Measurements from ENCODE around the gene L3MBTL3. TPM values are rescaled to one million over a fixed set of nuclear protein-coding genes. Genes with fewer than 3 reads are reported as not detected.

Gene L3MBTL3
- polyA plus RNA-seq, 1 donor from 2014 or later, result 47.6 TPM

- H3K9me3 ChIP-seq (ENCODE audit: low read length), result no peaks in the 10 kb centered on the region
- no peaks in the 10 kb centered on the region for H3F3A ChIP-seq (ENCODE audit: insufficient read depth, low read length, poor library complexity, severe bottlenecking)
- H3K9ac ChIP-seq (ENCODE audit: low read length), result no peak overlapping the region
- peaks cover 4% of the 10 kb centered on the region for H3K79me2 ChIP-seq (replicated peaks; ENCODE audit: insufficient read depth, low read length)
- no peak overlapping the region for H3K4me2 ChIP-seq (ENCODE audit: low read length)
- no peaks in the 10 kb centered on the region for H3K36me3 ChIP-seq (ENCODE audit: insufficient read depth, low read length)
- H3K4me3 ChIP-seq (ENCODE audit: low read length), result no peak overlapping the region
- no peak overlapping the region for H3K27ac ChIP-seq (ENCODE audit: low read length)
- no peaks in the 10 kb centered on the region for H3K9me2 ChIP-seq (ENCODE audit: insufficient read depth, low read length)
- no peaks in the 10 kb centered on the region for H4K20me1 ChIP-seq (ENCODE audit: insufficient read depth)
- no peak overlapping the region for H2AFZ ChIP-seq (ENCODE audit: low read depth, low read length)
- no peaks in the 10 kb centered on the region for H3K27me3 ChIP-seq (ENCODE audit: insufficient read depth, low read depth, low read length)
- TF ChIP-seq, protein P1, sequence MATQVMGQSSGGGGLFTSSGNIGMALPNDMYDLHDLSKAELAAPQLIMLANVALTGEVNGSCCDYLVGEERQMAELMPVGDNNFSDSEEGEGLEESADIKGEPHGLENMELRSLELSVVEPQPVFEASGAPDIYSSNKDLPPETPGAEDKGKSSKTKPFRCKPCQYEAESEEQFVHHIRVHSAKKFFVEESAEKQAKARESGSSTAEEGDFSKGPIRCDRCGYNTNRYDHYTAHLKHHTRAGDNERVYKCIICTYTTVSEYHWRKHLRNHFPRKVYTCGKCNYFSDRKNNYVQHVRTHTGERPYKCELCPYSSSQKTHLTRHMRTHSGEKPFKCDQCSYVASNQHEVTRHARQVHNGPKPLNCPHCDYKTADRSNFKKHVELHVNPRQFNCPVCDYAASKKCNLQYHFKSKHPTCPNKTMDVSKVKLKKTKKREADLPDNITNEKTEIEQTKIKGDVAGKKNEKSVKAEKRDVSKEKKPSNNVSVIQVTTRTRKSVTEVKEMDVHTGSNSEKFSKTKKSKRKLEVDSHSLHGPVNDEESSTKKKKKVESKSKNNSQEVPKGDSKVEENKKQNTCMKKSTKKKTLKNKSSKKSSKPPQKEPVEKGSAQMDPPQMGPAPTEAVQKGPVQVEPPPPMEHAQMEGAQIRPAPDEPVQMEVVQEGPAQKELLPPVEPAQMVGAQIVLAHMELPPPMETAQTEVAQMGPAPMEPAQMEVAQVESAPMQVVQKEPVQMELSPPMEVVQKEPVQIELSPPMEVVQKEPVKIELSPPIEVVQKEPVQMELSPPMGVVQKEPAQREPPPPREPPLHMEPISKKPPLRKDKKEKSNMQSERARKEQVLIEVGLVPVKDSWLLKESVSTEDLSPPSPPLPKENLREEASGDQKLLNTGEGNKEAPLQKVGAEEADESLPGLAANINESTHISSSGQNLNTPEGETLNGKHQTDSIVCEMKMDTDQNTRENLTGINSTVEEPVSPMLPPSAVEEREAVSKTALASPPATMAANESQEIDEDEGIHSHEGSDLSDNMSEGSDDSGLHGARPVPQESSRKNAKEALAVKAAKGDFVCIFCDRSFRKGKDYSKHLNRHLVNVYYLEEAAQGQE (IDR thresholded peaks at IDR 0.05; ENCODE audit: borderline replicate concordance), result no peak
- TF ChIP-seq TAF1 (IDR thresholded peaks at IDR 0.05; ENCODE audit: low read depth) (no peak), SMC3 (conservative IDR thresholded peaks at IDR 0.05; ENCODE audit: poor library complexity) (no peak)
Observed at GRCh38 chr6:130032758-130033340, 14.5 kb downstream of the L3MBTL3 start.

- Histone ChIP-seq H3K36me3 (ENCODE audit: insufficient read depth, low read length) (no peaks in the 10 kb centered on the region), H3F3A (ENCODE audit: insufficient read depth, low read length, poor library complexity, severe bottlenecking) (no peaks in the 10 kb centered on the region), H2AFZ (ENCODE audit: low read depth, low read length) (no peak overlapping the region), H3K4me3 (ENCODE audit: low read length) (no peak overlapping the region), H3K27me3 (ENCODE audit: insufficient read depth, low read depth, low read length) (no peaks in the 10 kb centered on the region), H4K20me1 (ENCODE audit: insufficient read depth) (no peaks in the 10 kb centered on the region), H3K9me2 (ENCODE audit: insufficient read depth, low read length) (no peaks in the 10 kb centered on the region), H3K27ac (ENCODE audit: low read length) (no peak overlapping the region), H3K9ac (ENCODE audit: low read length) (no peak overlapping the region), H3K4me2 (ENCODE audit: low read length) (no peak overlapping the region), H3K9me3 (ENCODE audit: low read length) (no peaks in the 10 kb centered on the region), H3K79me2 (replicated peaks; ENCODE audit: insufficient read depth, low read length) (peaks cover 4% of the 10 kb centered on the region)
- TF ChIP-seq, protein P1 (IDR thresholded peaks at IDR 0.05; ENCODE audit: borderline replicate concordance), result no peak
- no peak for TF ChIP-seq SMC3 (conservative IDR thresholded peaks at IDR 0.05; ENCODE audit: poor library complexity)
- TF ChIP-seq RAD21 (conservative IDR thresholded peaks at IDR 0.05), result no peak
- TF ChIP-seq MXI1 (conservative IDR thresholded peaks at IDR 0.05; ENCODE audit: poor library complexity, severe bottlenecking), result no peak
- TF ChIP-seq EP300 (conservative IDR thresholded peaks at IDR 0.05; ENCODE audit: poor library complexity, severe bottlenecking), result no peak
- TF ChIP-seq TAF1 (IDR thresholded peaks at IDR 0.05; ENCODE audit: low read depth), result no peak
- TF ChIP-seq POLR2AphosphoS5 (IDR thresholded peaks at IDR 0.05), result no peak
- TF ChIP-seq CTCF (IDR thresholded peaks at IDR 0.05; ENCODE audit: poor library complexity, severe bottlenecking), result no peak
- TF ChIP-seq EZH2 (IDR thresholded peaks at IDR 0.05; ENCODE audit: borderline replicate concordance, insufficient read depth, low read length, poor library complexity, severe bottlenecking), result no peak
Observed at GRCh38 chr6:130033949-130034348, 15.6 kb downstream of the L3MBTL3 start.

Measured in neural cell (in vitro differentiated cells).